Fibroblast of lung (primary cell): ENCODE data around the gene RNF223.

Experiments used
- CTCF ChIP-seq, 2 donors: IDR thresholded peaks in 1 of 2; conservative IDR thresholded peaks in 1 of 2; 1 replicate in 1 of 2; 2 replicates in 1 of 2; pipeline ENCODE4 v1.5.1; 2011 to 2012; ENCODE audit warnings: low read length in 2 of 2, control low read depth in 1 of 2, inconsistent platforms in 1 of 2, low read depth in 1 of 2, mild to moderate bottlenecking in 1 of 2
- EZH2 ChIP-seq: IDR thresholded peaks from 2 replicates; pipeline ENCODE4 v1.5.1; 2012; ENCODE audit warnings: low read length, control low read depth, mild to moderate bottlenecking; ENCODE audit errors: missing control alignments

DNA sequence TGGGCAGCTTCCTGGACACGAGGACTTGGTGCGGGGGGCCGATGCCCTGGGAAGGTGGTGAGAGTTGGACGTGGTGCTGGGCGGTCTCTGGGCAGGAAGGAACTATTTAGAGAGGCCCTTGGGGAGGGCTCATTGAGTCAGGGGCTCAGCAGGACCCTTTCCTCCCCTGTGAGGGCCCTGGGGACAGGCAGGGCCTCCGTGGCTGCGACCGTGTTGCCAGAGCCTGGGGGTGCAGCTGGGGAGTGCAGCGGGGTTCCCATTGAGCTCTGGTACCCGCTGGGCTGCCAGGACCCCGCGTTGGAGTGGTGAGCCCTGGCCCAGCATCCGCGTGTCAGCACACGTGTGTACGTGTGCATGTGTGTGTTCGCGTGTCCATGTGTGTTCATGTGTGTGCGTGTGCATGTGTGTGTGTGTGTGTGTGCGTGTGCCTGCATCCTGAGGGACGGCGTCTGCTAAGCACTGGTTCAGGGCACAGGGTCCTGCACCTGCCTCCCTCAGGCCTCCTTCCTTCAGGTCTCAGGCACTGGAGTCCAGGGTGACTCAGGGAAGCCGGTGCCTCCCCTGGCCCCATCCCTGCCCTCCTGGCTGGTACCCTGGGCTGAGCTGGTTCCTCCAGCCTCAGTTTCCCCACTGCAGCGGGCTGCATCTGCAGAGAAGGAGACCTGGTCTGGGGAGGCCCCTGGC is 10.7 kb downstream of the RNF223 start:
- TF ChIP-seq CTCF (conservative IDR thresholded peaks at IDR 0.05 in 1 of 2, IDR thresholded peaks at IDR 0.05 in 1 of 2; ENCODE audit: low read depth in 1 of 2, low read length in 2 of 2) (no peak), EZH2 (no peak)
